Transverse colon (tissue), 4 donors: ENCODE data around the gene ZNF205.

Source experiments
- EP300 ChIP-seq: sonication (generic); formaldehyde crosslinking; IDR thresholded peaks from one replicate; pipeline ENCODE4 v1.6.1; 2017; ENCODE audit warnings: antibody characterized with exemption, low read depth
- POLR2AphosphoS5 ChIP-seq, 3 donors: sonication (generic); formaldehyde crosslinking; IDR thresholded peaks; one replicate each; pipeline ENCODE4 v1.6.1; 2016; ENCODE audit warnings: antibody characterized with exemption in 3 of 3
- TF ChIP-seq, protein P1 (sequence below), 5 experiments: fragments of 200-600 bp in 3 of 5; fragments of 450-650 bp in 2 of 5; sonication (generic) in 3 of 5; IDR thresholded peaks; 1 replicate in 2 of 5; 2 replicates in 3 of 5; pipeline ENCODE4 v1.5.1; 2016 to 2017; ENCODE audit warnings: antibody characterized with exemption in 5 of 5, inconsistent platforms in 3 of 5, mild to moderate bottlenecking in 2 of 5, moderate library complexity in 1 of 5

DNA sequence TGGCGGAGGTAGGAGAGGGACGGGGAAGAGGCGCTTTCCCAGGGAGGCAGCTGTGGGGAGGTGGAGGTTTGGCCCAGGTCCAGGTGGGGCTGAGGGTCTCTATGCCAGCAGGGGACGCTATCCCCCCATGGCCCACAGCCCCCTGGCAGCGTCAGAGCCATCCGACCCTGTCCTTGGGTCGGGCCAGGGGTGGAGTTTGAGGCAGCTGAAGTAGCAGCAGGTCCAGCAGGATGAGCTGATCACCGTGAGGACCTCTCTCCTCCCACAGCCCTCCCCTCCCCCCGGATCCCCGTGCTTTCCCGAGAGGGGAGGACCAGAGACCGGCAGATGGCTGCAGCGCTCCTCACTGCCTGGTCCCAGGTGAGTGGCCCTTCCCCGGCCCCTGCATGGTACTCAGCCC is 3.2 kb downstream of the ZNF205 start:
- TF ChIP-seq, protein P1, sequence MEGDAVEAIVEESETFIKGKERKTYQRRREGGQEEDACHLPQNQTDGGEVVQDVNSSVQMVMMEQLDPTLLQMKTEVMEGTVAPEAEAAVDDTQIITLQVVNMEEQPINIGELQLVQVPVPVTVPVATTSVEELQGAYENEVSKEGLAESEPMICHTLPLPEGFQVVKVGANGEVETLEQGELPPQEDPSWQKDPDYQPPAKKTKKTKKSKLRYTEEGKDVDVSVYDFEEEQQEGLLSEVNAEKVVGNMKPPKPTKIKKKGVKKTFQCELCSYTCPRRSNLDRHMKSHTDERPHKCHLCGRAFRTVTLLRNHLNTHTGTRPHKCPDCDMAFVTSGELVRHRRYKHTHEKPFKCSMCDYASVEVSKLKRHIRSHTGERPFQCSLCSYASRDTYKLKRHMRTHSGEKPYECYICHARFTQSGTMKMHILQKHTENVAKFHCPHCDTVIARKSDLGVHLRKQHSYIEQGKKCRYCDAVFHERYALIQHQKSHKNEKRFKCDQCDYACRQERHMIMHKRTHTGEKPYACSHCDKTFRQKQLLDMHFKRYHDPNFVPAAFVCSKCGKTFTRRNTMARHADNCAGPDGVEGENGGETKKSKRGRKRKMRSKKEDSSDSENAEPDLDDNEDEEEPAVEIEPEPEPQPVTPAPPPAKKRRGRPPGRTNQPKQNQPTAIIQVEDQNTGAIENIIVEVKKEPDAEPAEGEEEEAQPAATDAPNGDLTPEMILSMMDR (IDR thresholded peaks at IDR 0.05) = no peak
- no peak for TF ChIP-seq EP300
- no peak for TF ChIP-seq POLR2AphosphoS5 (IDR thresholded peaks at IDR 0.05)
